Stimulated activated CD8-positive, alpha-beta memory T cell treated with anti-CD3 and anti-CD28 coated beads, Interleukin-15, amount 100 ng/mL, for 4 hours (primary cell): Measurements from ENCODE around the gene BTBD16.

Experiments
- DNase-seq, 2 donors: peaks; one replicate each; pipeline ENCODE4 v3.0.0-alpha.2; 2020; ENCODE audit warnings: low read depth in 2 of 2

BTBD16 gene

GRCh38 chr10:122248356-122249302 lies 22.5 kb upstream of the BTBD16 start:
- DNase-seq: no peak

DNA sequence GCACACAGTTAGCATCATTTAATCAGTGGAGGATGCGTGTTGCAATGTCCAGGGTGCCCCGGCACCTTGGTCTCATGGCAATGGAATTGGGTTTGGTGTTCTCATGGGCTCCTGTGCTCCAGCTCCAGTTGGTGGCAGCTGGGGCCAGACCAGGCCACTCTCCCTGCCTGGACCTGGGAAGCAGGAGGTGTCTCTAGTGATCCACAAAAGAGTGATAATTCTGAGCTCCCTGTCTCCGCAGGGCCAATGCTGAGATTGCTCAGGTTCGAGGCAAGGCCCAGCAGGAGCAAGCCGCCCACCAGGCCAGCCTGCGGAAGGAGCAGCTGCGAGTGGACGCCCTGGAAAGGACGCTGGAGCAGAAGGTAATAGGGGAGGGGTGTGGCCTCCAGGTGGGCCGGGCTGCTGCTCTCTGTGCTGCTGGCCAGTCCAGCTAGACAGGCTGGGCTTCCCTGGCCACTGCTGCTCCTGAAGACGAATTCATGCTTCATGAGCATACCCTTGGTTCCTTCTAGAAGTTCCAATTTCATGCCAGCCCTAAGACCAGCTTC lies 21.7 kb upstream of the BTBD16 start:
- no peak for DNase-seq

DNA sequence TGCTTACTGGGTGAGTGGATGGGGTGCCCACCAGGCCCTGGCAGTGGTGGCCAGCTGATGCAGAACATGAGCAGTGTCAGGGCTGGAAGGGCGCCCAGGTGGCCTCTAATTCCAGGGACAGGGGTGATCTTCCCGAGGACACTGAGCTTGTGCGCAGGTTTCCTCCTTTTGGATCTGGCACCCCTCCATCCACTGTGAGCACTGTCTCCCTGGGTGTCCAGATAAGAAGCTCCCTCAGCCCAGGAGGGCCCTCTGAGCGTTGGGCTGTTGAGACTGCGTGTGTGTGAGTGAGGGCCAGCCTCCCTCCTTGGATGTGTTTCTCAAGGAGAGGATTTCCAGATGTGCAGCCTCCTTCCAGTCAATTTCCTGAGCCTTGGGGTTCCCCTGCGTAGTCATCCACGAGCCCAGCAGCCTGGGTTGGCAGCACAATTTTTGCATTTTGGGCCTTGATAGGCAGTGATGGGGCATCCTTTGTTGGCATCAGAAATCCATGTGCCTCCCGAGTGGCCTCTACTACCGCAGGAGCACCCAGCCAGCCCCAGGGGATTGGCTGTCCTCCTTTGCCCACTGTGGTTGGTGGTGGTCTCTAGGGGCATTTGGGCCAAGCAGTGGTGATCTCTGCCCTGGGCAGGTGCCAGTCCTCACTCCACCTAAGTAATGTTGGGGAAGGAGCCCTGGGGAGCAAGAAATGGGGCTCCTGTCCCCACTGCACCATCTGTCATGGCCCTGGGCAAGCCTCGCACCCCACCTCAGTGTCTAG lies 20.9 kb upstream of the BTBD16 start:
- no peak for DNase-seq

- DNase-seq: no peak
These were observed 19.4 kb upstream of the BTBD16 start for GRCh38 chr10:122251459-122252255.

GRCh38 chr10:122252805-122253204 lies 18.3 kb upstream of the BTBD16 start:
- DNase-seq: no peak

GRCh38 chr10:122253605-122254004 lies 17.5 kb upstream of the BTBD16 start:
- DNase-seq: no peak

DNA sequence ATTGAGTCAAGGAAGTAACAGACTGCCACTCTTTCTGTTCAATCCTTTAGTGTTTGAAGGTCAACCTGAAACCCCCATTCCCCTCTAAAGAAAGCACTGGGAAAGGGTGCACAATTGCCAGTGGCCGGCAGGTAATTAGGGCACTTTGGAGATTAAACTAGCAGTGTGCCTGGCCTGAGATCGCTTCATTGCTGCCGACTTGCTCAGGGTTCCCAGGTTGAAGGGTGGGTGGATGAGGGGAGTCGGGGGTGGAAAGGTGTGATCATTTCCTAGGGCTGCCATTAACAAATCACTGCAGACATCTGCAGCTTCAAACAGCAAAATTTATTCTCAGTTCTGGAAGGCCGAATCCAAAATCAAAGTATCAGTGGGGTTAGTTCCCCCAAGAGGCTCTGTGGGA lies 16.3 kb upstream of the BTBD16 start:
- DNase-seq: no peak

DNA sequence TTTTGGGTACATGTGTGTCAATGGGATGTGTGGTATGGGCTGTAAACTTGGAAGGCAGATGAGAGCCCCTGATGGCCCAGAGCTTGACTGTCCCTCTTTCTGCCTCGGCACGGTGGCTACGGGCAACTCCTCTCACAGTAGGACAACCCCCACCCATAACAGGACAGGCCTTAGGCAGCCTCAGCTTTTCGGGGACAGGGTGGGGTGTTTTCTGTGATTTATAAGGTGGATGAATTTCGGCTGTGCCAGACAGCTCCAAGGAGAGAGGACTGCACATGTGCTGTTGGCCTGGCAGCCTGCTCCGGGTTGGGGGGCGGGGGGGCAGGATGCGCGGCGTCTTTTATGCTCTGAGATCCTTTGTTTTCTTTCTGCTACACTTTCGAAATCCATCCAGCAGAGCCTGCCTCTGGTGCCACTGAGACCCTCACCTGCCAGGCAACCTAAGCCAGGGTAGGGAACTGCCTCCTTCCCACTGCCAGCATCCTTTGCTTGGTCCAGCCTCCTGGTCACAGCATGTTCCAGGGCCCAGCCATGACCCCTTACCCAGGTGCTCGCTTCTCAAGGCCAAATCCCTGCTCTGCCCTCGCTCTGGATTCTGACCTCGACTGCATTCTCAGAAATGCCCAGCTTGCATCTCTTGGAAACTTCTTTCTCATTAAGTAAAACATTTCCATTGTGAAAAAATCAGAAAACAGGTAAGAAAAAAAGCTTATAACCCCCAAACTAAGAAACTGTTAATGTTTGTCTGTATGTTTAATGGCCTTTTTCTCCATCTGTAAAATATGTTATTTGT lies 15.4 kb upstream of the BTBD16 start:
- no peak for DNase-seq

- DNase-seq: no peak
These were observed 14.1 kb upstream of the BTBD16 start for GRCh38 chr10:122257041-122257440.

GRCh38 chr10:122258136-122259074 lies 12.7 kb upstream of the BTBD16 start:
- DNase-seq: no peak

- DNase-seq: no peak
These were observed 12.0 kb upstream of the BTBD16 start for GRCh38 chr10:122259075-122259466.

- DNase-seq: no peak
These were observed 9.5 kb upstream of the BTBD16 start for GRCh38 chr10:122261584-122261983.

GRCh38 chr10:122263971-122264370 lies 7.1 kb upstream of the BTBD16 start:
- no peak for DNase-seq

DNA sequence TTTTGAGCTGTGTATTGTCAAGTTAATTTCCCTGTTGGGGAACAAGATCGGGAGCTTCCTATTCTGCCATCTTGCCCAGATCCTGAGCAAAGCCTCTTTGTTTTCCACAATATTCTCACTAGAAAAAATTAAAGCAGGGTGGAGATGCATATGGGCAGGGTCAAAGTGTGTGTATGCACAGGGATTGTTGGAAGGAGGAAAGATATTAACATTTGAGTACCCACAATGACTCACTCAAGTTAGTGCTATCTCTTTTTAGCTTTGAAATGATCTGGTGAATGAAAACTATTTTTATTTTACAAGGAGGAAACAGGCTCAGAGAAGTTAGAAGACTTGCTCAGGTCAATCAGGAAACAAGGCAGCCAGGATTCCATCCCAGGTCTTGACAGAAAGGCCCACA lies 6.7 kb upstream of the BTBD16 start:
- DNase-seq: no peak

DNA sequence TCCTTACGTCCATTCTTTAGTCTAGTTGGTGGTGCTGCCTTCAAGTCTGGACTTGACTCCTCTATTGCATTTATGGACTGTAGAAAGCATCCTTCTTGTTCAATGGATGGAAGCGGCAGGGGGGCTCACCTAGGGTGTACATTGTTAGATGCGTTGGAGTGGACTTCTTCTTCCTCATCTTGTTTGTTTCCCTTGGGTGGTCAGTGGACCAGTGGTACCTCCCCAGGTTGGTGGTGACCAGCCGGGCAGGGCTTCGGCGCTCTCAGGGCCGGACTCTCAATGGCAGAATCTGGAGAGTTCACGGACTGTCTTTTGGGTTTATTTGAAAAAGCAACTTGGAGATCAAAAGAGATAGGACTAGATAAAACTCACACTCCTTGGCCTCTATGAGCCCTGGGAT lies 6.2 kb upstream of the BTBD16 start:
- DNase-seq: no peak

GRCh38 chr10:122265896-122266295 lies 5.2 kb upstream of the BTBD16 start:
- no peak for DNase-seq

DNA sequence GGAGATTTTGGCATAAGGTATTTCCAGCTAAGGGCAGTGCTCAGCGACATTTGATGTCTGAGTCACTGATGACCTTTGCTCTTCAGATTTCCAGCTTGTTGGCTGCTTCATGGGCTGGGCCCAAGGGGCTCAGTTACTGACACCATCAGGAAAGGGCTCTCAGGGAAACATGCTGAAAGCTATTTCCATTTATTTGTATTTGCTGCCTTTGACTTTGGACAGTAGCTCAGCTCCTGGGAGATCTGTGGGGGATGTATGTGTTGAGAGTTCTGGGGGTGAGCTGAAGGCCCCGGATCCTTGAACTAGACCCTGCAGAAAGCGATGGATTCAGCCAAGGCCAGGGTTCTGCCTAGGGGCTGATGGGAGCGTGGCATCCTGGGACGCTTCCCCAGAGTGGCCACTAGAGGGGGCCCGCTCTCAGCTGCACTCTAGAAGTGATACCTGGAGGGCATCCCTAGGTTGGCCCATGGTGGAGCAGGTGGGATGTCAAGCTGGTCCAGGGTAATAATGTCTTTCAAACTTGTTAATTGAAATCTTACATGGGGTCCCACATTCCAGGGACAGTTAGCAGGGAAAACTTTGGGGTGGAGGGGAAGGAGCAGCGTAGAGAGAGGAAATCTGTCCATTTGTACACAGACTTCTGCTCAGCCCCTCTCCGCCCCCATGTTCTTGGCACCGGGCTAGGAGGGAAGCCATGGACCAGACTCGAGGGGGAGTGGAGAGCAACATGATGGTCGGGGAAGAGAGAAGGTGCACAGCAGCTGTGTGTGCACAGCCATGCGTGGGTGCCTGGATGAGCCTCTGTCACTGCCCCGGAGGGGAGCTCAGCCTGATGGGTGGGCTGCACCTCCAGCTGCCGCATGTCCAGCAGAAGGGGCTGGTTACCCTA lies 3.0 kb upstream of the BTBD16 start:
- DNase-seq: peak in 1 of 2 donors; percentile 11

DNA sequence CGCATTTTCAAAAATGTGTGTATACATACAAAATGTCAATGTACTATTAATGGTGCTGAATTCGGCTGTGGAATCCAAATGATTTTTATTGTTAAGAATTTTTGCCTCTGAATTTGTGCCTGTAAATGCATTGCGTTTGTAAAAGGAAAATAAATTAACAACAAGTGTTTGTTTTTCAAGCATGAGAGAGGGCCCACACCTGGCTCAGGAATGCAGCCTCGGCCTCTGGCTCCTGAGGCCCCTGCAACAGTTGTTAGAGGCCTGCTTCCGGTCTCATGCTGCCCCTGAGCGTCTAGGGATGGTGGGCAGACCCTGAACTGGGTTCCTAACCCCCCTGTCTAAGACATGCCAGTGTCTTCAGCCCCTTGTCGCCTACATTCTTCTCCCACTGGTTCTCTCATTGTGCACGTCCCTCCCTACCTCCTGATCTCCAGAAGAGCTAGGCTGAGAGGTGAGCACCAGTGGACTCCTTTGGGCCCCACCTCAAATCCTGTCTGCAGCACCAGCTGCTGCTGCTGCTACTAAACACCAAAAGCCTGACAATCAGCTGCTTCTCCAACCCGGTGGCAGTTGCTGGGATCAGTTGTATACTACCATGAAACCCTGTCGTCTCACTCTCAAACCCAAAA lies 1.9 kb upstream of the BTBD16 start:
- DNase-seq: no peak
